ENCODE results near the gene GPR153.

- TF ChIP-seq CTCF (IDR thresholded peaks at IDR 0.05 in 8 of 11, conservative IDR thresholded peaks at IDR 0.05 in 3 of 11) (no peak), POLR2A (IDR thresholded peaks at IDR 0.05) (no peak)
Observed at GRCh38 chr1:6292102-6292501, 31.2 kb upstream of the GPR153 start.
